DND-41 (cell line): ENCODE data around the gene LRRTM4.

Experiments
- CTCF ChIP-seq: IDR thresholded peaks from 2 replicates; pipeline ENCODE4 v1.5.1; 2012; ENCODE audit warnings: borderline replicate concordance, low read length, moderate library complexity, mild to moderate bottlenecking; ENCODE audit not compliant: poor library complexity, severe bottlenecking; ENCODE audit errors: extremely low read depth
- EZH2 ChIP-seq: IDR thresholded peaks from 3 replicates; pipeline ENCODE4 v1.6.1; 2012; ENCODE audit warnings: borderline replicate concordance, low read depth, mild to moderate bottlenecking, moderate library complexity, low read length, inconsistent platforms; ENCODE audit not compliant: severe bottlenecking

DNA sequence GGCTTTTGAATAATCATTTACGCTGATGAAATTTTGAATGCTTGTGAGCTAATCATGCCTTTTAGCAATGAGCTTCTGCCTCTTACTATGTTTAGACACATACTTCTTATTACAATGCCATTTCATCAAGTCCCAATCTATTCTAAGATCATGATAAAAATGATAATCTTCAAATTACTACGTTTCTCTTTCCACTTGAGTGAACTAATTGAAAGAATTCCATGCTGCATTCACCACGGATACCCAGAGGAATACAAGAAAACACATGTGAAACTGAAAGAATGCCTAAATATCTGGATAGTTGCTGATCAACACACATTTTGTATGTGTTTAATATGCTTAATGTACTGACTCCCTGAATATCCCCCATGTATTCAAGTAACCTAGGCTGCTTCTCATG lies 62.3 kb downstream of the LRRTM4 start:
- no peak for TF ChIP-seq CTCF
- TF ChIP-seq EZH2 = no peak
